Liver (tissue), 9 donors: ENCODE results near the gene ZBTB7A. TPM values are rescaled to one million over a fixed set of nuclear protein-coding genes. Genes with fewer than 3 reads are reported as not detected.

Experiments
- DNase-seq: peaks from one replicate; pipeline ENCODE4 v3.0.0-alpha.2; 2017; ENCODE audit warnings: low spot score
- H3K27ac ChIP-seq, 2 donors: one replicate each; pipeline ENCODE4 v1.7.0; 2013; ENCODE audit warnings: inconsistent platforms in 2 of 2, low read length in 2 of 2, control low read depth in 1 of 2, low read depth in 1 of 2, mild to moderate bottlenecking in 1 of 2
- H3K27me3 ChIP-seq, 4 donors: one replicate each; pipeline versions ENCODE4 v1.6.1 to v1.7.0; 2013; ENCODE audit warnings: low read length in 3 of 4, inconsistent platforms in 1 of 4, mild to moderate bottlenecking in 1 of 4, moderate library complexity in 1 of 4; ENCODE audit not compliant: control insufficient read depth in 4 of 4, insufficient read depth in 4 of 4
- H3K36me3 ChIP-seq, 4 donors: one replicate each; pipeline versions ENCODE4 v1.6.1 to v1.7.0; 2013; ENCODE audit warnings: low read length in 3 of 4, mild to moderate bottlenecking in 3 of 4, low read depth in 1 of 4, moderate library complexity in 1 of 4; ENCODE audit not compliant: control insufficient read depth in 4 of 4, insufficient read depth in 3 of 4
- H3K4me1 ChIP-seq, 4 donors: one replicate each; pipeline versions ENCODE4 v1.6.1 to v1.7.0; 2013; ENCODE audit warnings: low read length in 3 of 4, mild to moderate bottlenecking in 3 of 4, moderate library complexity in 1 of 4; ENCODE audit not compliant: control insufficient read depth in 4 of 4, insufficient read depth in 4 of 4
- H3K4me3 ChIP-seq, 3 donors: one replicate each; pipeline versions ENCODE4 v1.6.1 to v1.7.0; 2013; ENCODE audit warnings: low read length in 3 of 3, control low read depth in 1 of 3, low read depth in 1 of 3, mild to moderate bottlenecking in 1 of 3
- H3K9ac ChIP-seq, 2 donors: one replicate each; pipeline ENCODE4 v1.7.0; 2013; ENCODE audit warnings: low read length in 2 of 2, mild to moderate bottlenecking in 2 of 2, moderate library complexity in 2 of 2, control low read depth in 1 of 2, low read depth in 1 of 2
- H3K9me3 ChIP-seq, 4 donors: one replicate each; pipeline versions ENCODE4 v1.6.1 to v1.7.0; 2013; ENCODE audit warnings: low read length in 3 of 4; ENCODE audit not compliant: control insufficient read depth in 4 of 4
- ATF3 ChIP-seq: IDR thresholded peaks from 2 replicates; pipeline ENCODE4 v1.6.1; 2016; ENCODE audit warnings: antibody characterized with exemption
- CTCF ChIP-seq: fragments of 150-350 bp; IDR thresholded peaks from 2 replicates; pipeline ENCODE4 v1.5.1; 2017; ENCODE audit warnings: improper control_type of control experiment, low read depth, low read length; ENCODE audit not compliant: missing input control
- EGR1 ChIP-seq, 2 donors: IDR thresholded peaks; 2 replicates each; pipeline ENCODE4 v1.6.1; 2016 to 2018; ENCODE audit warnings: antibody characterized with exemption in 2 of 2, low read depth in 2 of 2
- FOXA1 ChIP-seq: IDR thresholded peaks from 2 replicates; pipeline ENCODE4 v1.6.1; 2016; ENCODE audit warnings: antibody characterized with exemption
- GABPA ChIP-seq, 2 donors: IDR thresholded peaks in 1 of 2; conservative IDR thresholded peaks in 1 of 2; 2 replicates each; pipeline ENCODE4 v1.6.1; 2016; ENCODE audit warnings: antibody characterized with exemption in 2 of 2, mild to moderate bottlenecking in 1 of 2, moderate library complexity in 1 of 2
- HNF4A ChIP-seq, 2 donors: conservative IDR thresholded peaks; 2 replicates each; pipeline ENCODE4 v1.6.1; 2016; ENCODE audit warnings: antibody characterized with exemption in 2 of 2, mild to moderate bottlenecking in 2 of 2
- HNF4G ChIP-seq: IDR thresholded peaks from 2 replicates; pipeline ENCODE4 v1.6.1; 2016; ENCODE audit warnings: antibody characterized with exemption
- JUND ChIP-seq, 2 donors: IDR thresholded peaks; 2 replicates each; pipeline ENCODE4 v1.6.1; 2016; ENCODE audit warnings: antibody characterized with exemption in 2 of 2
- MAX ChIP-seq: IDR thresholded peaks from 2 replicates; pipeline ENCODE4 v1.6.1; 2016; ENCODE audit warnings: antibody characterized with exemption
- NR2F2 ChIP-seq: IDR thresholded peaks from 2 replicates; pipeline ENCODE4 v1.6.1; 2016; ENCODE audit warnings: antibody characterized with exemption
- RAD21 ChIP-seq, 2 donors: IDR thresholded peaks; 2 replicates each; pipeline ENCODE4 v1.6.1; 2016; ENCODE audit warnings: antibody characterized with exemption in 2 of 2, mild to moderate bottlenecking in 2 of 2
- REST ChIP-seq: IDR thresholded peaks from 2 replicates; pipeline ENCODE4 v1.6.1; 2016; ENCODE audit warnings: antibody characterized with exemption, mild to moderate bottlenecking
- RXRA ChIP-seq, 2 donors: IDR thresholded peaks; 2 replicates each; pipeline ENCODE4 v1.6.1; 2017 to 2018; ENCODE audit warnings: antibody characterized with exemption in 2 of 2, mild to moderate bottlenecking in 1 of 2
- SP1 ChIP-seq: IDR thresholded peaks from 2 replicates; pipeline ENCODE4 v1.6.1; 2018; ENCODE audit warnings: antibody characterized with exemption, mild to moderate bottlenecking
- YY1 ChIP-seq: IDR thresholded peaks from 2 replicates; pipeline ENCODE4 v1.6.1; 2016; ENCODE audit warnings: antibody characterized with exemption, mild to moderate bottlenecking
- ZBTB33 ChIP-seq: IDR thresholded peaks from 2 replicates; pipeline ENCODE4 v1.6.1; 2016; ENCODE audit warnings: antibody characterized with exemption
- WGBS: extraction: QIAGEN DNeasy Blood & Tissue Kit; methylation state at CpG from one replicate; pipeline ENCODE4 v1.1.7; 2013; 5-methylcytosine and 5-hydroxymethylcytosine counted together
- polyA plus RNA-seq, 2 donors: library from polyadenylated mRNA; stranded (reverse) in 1 of 2; unstranded in 1 of 2; fragments of 200-250 nt in 1 of 2; fragments of >200 nt in 1 of 2; fragmentation: Nextera tagmentation in 1 of 2; extraction: Ambion mirVana in 1 of 2; gene quantifications; one replicate each; pipeline versions ENCODE4 v1.2.1 to v1.2.3, GENCODE V29; 2013 to 2015
- total RNA-seq, 2 donors: library from RNA; depleted of rRNA; stranded (reverse); fragments of >200 nt; gene quantifications; one replicate each; pipeline ENCODE4 v1.2.3, GENCODE V29; 2014
- donor health status: healthy.
- donor health status: healthy.
- donor health status: healthy.
- donor health status: healthy.
- donor health status: healthy.

Gene ZBTB7A
- total and polyA plus RNA-seq, 4 donors: 2.9 to 28.9 (median 17.6) TPM

GRCh38 chr19:4023600-4024398 lies 42.9 kb downstream of the ZBTB7A start:
- H3K4me1 ChIP-seq: no peaks in the 10 kb centered on the region
- no peak overlapping the region for H3K4me3 ChIP-seq
- peak in 1 of 2 donors; percentile 21 for TF ChIP-seq RAD21 (IDR thresholded peaks at IDR 0.05)
- TF ChIP-seq SP1: peak; percentile 26
- TF ChIP-seq NR2F2: peak; percentile 64
- TF ChIP-seq JUND (IDR thresholded peaks at IDR 0.05): no peak
- no peaks in the 10 kb centered on the region for H3K9me3 ChIP-seq
- 81% methylated on average over 34 of the region's 34 CpGs for WGBS
- no peak for DNase-seq
- H3K36me3 ChIP-seq: peaks cover 2 to 11% (median 6%) of the 10 kb centered on the region in 4 donors
- H3K27ac ChIP-seq: peak overlapping the region in 1 of 2 donors; percentile 4
- no peaks in the 10 kb centered on the region for H3K27me3 ChIP-seq
- H3K9ac ChIP-seq: no peak overlapping the region

GRCh38 chr19:4019578-4019977 lies 47.1 kb downstream of the ZBTB7A start:
- WGBS: 78% methylated on average over 17 of the region's 17 CpGs
- peaks cover 0 to 21% (median 9%) of the 10 kb centered on the region in 4 donors for H3K4me1 ChIP-seq
- H3K27me3 ChIP-seq: no peaks in the 10 kb centered on the region
- no peaks in the 10 kb centered on the region for H3K9me3 ChIP-seq
- no peak overlapping the region for H3K4me3 ChIP-seq
- DNase-seq: no peak
- no peak overlapping the region for H3K27ac ChIP-seq
- TF ChIP-seq NR2F2: no peak
- TF ChIP-seq JUND (IDR thresholded peaks at IDR 0.05): no peak
- TF ChIP-seq GABPA (IDR thresholded peaks at IDR 0.05 in 1 of 2, conservative IDR thresholded peaks at IDR 0.05 in 1 of 2): no peak
- TF ChIP-seq SP1: no peak
- no peak for TF ChIP-seq ATF3
- no peak for TF ChIP-seq REST
- TF ChIP-seq HNF4A (conservative IDR thresholded peaks at IDR 0.05): no peak
- no peak for TF ChIP-seq EGR1 (IDR thresholded peaks at IDR 0.05; ENCODE audit: low read depth in 2 of 2)
- TF ChIP-seq RXRA (IDR thresholded peaks at IDR 0.05): no peak
- H3K9ac ChIP-seq: no peak overlapping the region
- H3K36me3 ChIP-seq: peaks cover 0 to 15% (median 8%) of the 10 kb centered on the region in 4 donors

- Histone ChIP-seq H3K36me3 (peaks cover 1 to 13% (median 8%) of the 10 kb centered on the region in 4 donors), H3K9ac (no peak overlapping the region), H3K9me3 (no peaks in the 10 kb centered on the region), H3K4me1 (peaks cover 0 to 28% (median 14%) of the 10 kb centered on the region in 4 donors), H3K27me3 (no peaks in the 10 kb centered on the region), H3K4me3 (no peak overlapping the region), H3K27ac (no peak overlapping the region)
- DNase-seq: no peak
- 95% methylated on average over 19 of the region's 19 CpGs for WGBS
- no peak for TF ChIP-seq NR2F2
- no peak for TF ChIP-seq YY1
- no peak for TF ChIP-seq GABPA (IDR thresholded peaks at IDR 0.05 in 1 of 2, conservative IDR thresholded peaks at IDR 0.05 in 1 of 2)
- no peak for TF ChIP-seq RAD21 (IDR thresholded peaks at IDR 0.05)
- no peak for TF ChIP-seq ATF3
- no peak for TF ChIP-seq MAX
- no peak for TF ChIP-seq HNF4A (conservative IDR thresholded peaks at IDR 0.05)
- TF ChIP-seq CTCF: no peak
- no peak for TF ChIP-seq HNF4G
- no peak for TF ChIP-seq JUND (IDR thresholded peaks at IDR 0.05)
- no peak for TF ChIP-seq FOXA1
- no peak for TF ChIP-seq RXRA (IDR thresholded peaks at IDR 0.05)
- no peak for TF ChIP-seq ZBTB33
- TF ChIP-seq EGR1 (IDR thresholded peaks at IDR 0.05; ENCODE audit: low read depth in 2 of 2): no peak
Measured at GRCh38 chr19:4018775-4019504, 47.8 kb downstream of the ZBTB7A start.
